IPS-18a (cell line): Measurements from ENCODE around the gene PLCB4.

ENCODE experiments used
- H3K27ac ChIP-seq: one replicate; pipeline ENCODE4 v1.5.1; 2013; ENCODE audit warnings: low read length
- H3K27me3 ChIP-seq: one replicate; pipeline ENCODE4 v1.6.1; 2013; ENCODE audit warnings: mild to moderate bottlenecking, low read length; ENCODE audit not compliant: control insufficient read depth, insufficient read depth
- H3K36me3 ChIP-seq: one replicate; pipeline ENCODE4 v1.6.1; 2013; ENCODE audit warnings: low read depth, low read length; ENCODE audit not compliant: control insufficient read depth
- H3K4me1 ChIP-seq: one replicate; pipeline ENCODE4 v1.6.1; 2013; ENCODE audit warnings: low read depth, low read length; ENCODE audit not compliant: control insufficient read depth
- H3K4me3 ChIP-seq: one replicate; pipeline ENCODE4 v1.5.1; 2013; ENCODE audit warnings: low read length
- H3K9ac ChIP-seq: one replicate; pipeline ENCODE4 v1.6.1; 2013; ENCODE audit warnings: mild to moderate bottlenecking, low read length, moderate library complexity
- H3K9me3 ChIP-seq: one replicate; pipeline ENCODE4 v1.6.1; 2013; ENCODE audit warnings: low read depth, low read length; ENCODE audit not compliant: control insufficient read depth

PLCB4 gene

GRCh38 chr20:9233804-9234203 is 164.9 kb downstream of the PLCB4 start:
- Histone ChIP-seq H3K36me3 (no peaks in the 10 kb centered on the region), H3K4me1 (no peaks in the 10 kb centered on the region), H3K9me3 (no peaks in the 10 kb centered on the region), H3K27ac (no peak overlapping the region), H3K27me3 (no peaks in the 10 kb centered on the region), H3K9ac (no peak overlapping the region), H3K4me3 (no peak overlapping the region)

DNA sequence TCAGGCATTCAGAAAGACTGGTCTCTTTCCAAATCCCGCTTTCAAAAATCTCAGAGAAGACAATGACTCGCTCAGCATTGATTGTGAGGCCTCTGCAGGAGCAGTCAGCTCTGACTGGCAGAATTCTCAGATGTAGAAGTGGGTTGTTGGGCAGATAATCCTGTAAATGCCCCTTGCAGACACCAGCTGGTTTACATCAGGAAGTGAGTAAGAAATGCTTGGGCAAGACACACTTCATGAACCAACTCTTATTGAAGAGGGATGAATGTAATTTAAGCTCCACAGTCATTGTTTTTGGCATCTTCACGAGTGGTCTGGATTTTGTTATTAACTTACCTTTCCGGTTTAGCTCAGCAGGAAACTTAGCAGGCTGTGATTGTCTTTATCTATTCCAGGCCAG is 166.6 kb downstream of the PLCB4 start:
- no peaks in the 10 kb centered on the region for H3K36me3 ChIP-seq
- no peaks in the 10 kb centered on the region for H3K9me3 ChIP-seq
- no peaks in the 10 kb centered on the region for H3K4me1 ChIP-seq
- no peak overlapping the region for H3K4me3 ChIP-seq
- no peak overlapping the region for H3K9ac ChIP-seq
- no peak overlapping the region for H3K27ac ChIP-seq
- H3K27me3 ChIP-seq: no peaks in the 10 kb centered on the region

- H3K9ac ChIP-seq: no peak overlapping the region
- H3K27ac ChIP-seq: no peak overlapping the region
- H3K9me3 ChIP-seq: no peaks in the 10 kb centered on the region
- H3K4me1 ChIP-seq: no peaks in the 10 kb centered on the region
- H3K27me3 ChIP-seq: no peaks in the 10 kb centered on the region
- H3K4me3 ChIP-seq: no peak overlapping the region
- H3K36me3 ChIP-seq: no peaks in the 10 kb centered on the region
Observed at GRCh38 chr20:9236458-9236857, 167.6 kb downstream of the PLCB4 start.

DNA sequence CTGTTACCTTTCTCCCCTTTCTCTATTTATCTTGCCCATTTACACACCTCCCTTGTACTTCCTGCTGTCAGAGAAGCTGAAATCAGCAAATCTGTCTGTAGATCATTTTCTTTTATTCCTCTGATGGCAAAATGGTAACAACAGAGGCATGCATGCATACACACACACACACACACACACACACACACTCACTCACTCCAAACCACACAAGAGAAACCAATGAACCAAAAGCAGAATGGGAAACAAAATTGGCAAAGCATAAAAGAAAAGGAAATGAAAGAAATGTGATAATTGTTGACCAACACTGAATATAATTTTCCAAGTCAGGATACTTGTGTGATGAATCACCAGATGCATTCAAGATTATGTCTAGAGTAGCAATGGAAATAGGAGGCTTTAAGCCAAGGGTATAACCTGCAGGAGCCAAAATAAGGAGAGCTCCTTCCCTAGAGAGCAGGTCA is 172.4 kb downstream of the PLCB4 start:
- no peak overlapping the region for H3K27ac ChIP-seq
- H3K4me3 ChIP-seq: no peak overlapping the region
- H3K4me1 ChIP-seq: no peaks in the 10 kb centered on the region
- H3K36me3 ChIP-seq: no peaks in the 10 kb centered on the region
- H3K9ac ChIP-seq: no peak overlapping the region
- H3K9me3 ChIP-seq: no peaks in the 10 kb centered on the region
- H3K27me3 ChIP-seq: no peaks in the 10 kb centered on the region

DNA sequence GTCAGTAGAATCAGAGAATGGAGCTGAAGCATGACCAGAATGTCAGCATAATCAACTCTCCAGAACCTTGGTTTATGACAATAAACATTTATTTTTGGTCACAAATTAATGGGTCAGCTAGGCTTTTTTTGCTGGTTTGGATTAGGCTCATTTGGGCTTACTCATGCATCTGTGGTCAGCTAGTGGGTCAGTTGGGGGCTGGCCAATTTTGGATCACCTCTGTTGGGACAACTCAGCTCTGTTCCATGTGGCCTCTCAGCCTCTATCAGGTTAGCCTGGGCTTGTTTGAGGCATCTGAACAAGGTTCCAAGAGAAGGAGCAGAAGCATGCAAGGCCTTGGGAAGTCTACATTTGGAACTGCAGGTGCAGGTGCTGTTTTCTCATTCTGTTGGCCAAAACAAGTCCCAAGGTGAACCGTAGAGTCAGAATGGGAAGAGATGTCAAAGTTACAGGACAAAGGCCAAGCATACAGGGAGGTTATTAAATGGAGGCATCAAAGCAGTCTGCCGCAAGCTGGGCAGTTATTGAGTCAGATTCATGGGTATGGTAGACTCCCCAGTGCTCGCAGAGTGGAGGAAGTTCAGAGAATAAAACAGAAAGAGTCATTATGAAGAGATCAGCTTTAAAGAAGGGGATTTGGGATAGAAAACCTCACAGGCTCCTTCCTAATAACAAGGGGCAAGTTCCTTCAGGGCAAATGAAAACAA is 173.0 kb downstream of the PLCB4 start:
- Histone ChIP-seq H3K9ac (no peak overlapping the region), H3K4me1 (no peaks in the 10 kb centered on the region), H3K36me3 (no peaks in the 10 kb centered on the region), H3K4me3 (no peak overlapping the region), H3K27ac (no peak overlapping the region), H3K9me3 (no peaks in the 10 kb centered on the region), H3K27me3 (no peaks in the 10 kb centered on the region)

- Histone ChIP-seq H3K27ac (no peak overlapping the region), H3K9me3 (no peaks in the 10 kb centered on the region), H3K4me3 (no peak overlapping the region), H3K9ac (no peak overlapping the region), H3K36me3 (no peaks in the 10 kb centered on the region), H3K27me3 (no peaks in the 10 kb centered on the region), H3K4me1 (no peaks in the 10 kb centered on the region)
Observed at GRCh38 chr20:9243986-9244385, 175.1 kb downstream of the PLCB4 start.

DNA sequence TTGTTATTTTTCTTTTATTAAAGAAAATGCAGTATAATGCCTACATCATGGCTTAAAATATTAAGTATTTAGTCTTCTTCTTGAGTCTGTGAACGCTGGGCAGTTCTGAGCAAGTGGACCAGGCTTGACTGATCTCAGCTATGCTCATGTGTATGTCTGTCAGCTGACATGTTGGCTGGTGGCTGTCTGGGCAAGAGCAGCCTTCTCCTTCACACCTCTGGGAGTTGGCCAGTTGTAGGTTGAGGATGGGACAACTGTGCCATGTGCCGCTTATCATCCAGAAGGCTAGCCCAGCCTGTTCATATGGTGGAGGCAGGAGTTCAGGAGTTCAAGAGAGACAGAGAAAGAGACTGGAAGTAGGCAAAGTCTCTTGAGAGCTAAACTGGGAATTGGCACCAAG is 175.9 kb downstream of the PLCB4 start:
- Histone ChIP-seq H3K4me3 (no peak overlapping the region), H3K36me3 (no peaks in the 10 kb centered on the region), H3K9me3 (no peaks in the 10 kb centered on the region), H3K9ac (no peak overlapping the region), H3K27me3 (no peaks in the 10 kb centered on the region), H3K4me1 (no peaks in the 10 kb centered on the region), H3K27ac (no peak overlapping the region)

GRCh38 chr20:9246731-9247130 is 177.8 kb downstream of the PLCB4 start:
- Histone ChIP-seq H3K9me3 (no peaks in the 10 kb centered on the region), H3K4me1 (no peaks in the 10 kb centered on the region), H3K27ac (no peak overlapping the region)

GRCh38 chr20:9250511-9250910 is 181.6 kb downstream of the PLCB4 start:
- no peaks in the 10 kb centered on the region for H3K4me1 ChIP-seq

More at GRCh38 chr20:9246731-9247130, 177.8 kb downstream of the PLCB4 start:
- H3K9ac ChIP-seq: no peak overlapping the region
- no peaks in the 10 kb centered on the region for H3K27me3 ChIP-seq
- H3K36me3 ChIP-seq: no peaks in the 10 kb centered on the region
- no peak overlapping the region for H3K4me3 ChIP-seq

DNA sequence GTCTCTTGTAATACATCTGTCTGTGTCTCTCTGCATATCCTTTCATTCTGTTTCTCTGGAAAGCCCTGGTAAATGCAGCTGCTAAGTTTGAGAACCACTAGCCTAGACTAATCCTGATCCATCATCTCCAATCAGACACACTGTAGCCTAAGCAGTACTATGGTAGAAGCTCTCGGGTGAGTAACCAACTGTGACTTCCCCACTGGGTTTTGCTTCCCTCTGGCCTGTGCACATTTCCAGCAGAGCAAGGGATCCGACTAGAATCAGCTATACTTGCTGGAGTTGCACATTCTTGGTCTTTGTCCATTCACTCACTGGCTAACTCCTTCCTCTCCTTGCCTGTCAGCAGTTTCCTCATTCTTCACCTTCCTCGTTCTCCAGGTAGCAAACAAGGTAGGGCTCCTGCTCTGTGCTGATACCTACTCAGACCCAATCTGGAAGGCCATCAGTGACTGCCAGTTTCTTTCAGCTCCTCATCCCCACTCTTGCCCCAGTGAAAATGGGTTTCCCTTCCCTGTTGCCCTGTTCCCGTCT is 184.2 kb downstream of the PLCB4 start:
- no peaks in the 10 kb centered on the region for H3K9me3 ChIP-seq
- no peak overlapping the region for H3K9ac ChIP-seq
- H3K36me3 ChIP-seq: no peaks in the 10 kb centered on the region
- no peak overlapping the region for H3K4me3 ChIP-seq
- H3K27me3 ChIP-seq: no peaks in the 10 kb centered on the region
- H3K27ac ChIP-seq: no peak overlapping the region
- no peaks in the 10 kb centered on the region for H3K4me1 ChIP-seq

More at GRCh38 chr20:9250511-9250910, 181.6 kb downstream of the PLCB4 start:
- Histone ChIP-seq H3K27ac (no peak overlapping the region), H3K36me3 (no peaks in the 10 kb centered on the region), H3K27me3 (no peaks in the 10 kb centered on the region), H3K9me3 (no peaks in the 10 kb centered on the region), H3K4me3 (no peak overlapping the region), H3K9ac (no peak overlapping the region)

DNA sequence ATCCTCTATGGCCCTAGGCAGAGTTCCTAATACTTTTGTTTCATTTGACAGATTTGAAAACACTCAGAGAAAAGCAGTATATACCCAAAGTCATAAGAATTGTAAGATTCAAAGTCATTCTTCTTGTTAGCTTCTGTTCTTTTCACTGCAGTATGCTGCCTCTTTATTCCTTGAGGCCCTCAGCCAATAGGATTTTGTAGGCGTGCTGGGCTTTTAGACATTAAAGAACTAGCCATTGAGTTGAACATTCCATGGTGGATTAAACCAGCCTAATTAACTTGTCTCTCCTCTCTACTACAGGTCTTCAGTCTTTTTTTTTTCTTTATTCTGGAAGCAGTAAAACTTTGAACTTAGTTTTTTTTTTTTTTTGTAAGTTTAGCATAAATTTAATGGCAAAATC is 186.3 kb downstream of the PLCB4 start:
- H3K4me3 ChIP-seq: no peak overlapping the region
- H3K9ac ChIP-seq: no peak overlapping the region
- H3K4me1 ChIP-seq: no peaks in the 10 kb centered on the region
- no peaks in the 10 kb centered on the region for H3K36me3 ChIP-seq
- H3K27me3 ChIP-seq: no peaks in the 10 kb centered on the region
- H3K27ac ChIP-seq: no peak overlapping the region
- no peaks in the 10 kb centered on the region for H3K9me3 ChIP-seq

GRCh38 chr20:9256393-9256792 is 187.5 kb downstream of the PLCB4 start:
- H3K27ac ChIP-seq: no peak overlapping the region
- H3K9me3 ChIP-seq: no peaks in the 10 kb centered on the region

More at GRCh38 chr20:9256393-9256792, 187.5 kb downstream of the PLCB4 start:
- Histone ChIP-seq H3K36me3 (no peaks in the 10 kb centered on the region), H3K4me3 (no peak overlapping the region), H3K27me3 (no peaks in the 10 kb centered on the region), H3K9ac (no peak overlapping the region), H3K4me1 (no peaks in the 10 kb centered on the region)
